ENCODE measurements around the gene NHS.

DNA sequence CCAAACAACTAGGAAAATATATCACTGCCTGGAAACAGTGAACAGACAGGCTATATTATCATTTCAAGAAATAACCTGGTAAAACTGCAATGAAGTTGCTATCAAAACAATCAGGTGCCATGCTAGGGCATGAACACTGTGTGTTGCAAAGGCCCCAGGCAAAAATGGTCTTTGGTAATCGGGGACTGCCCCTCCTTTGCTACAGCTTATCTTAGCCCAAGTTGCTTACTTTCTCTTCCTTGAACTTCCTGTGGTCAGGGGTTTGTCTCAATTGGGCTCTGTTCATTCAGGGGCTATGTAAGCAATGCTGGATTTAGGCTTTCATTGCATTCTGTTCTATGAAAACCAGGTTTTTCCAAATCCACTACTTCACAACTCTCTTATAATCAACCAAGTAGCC lies 392.7 kb downstream of the NHS start:
- TF ChIP-seq, protein P1, sequence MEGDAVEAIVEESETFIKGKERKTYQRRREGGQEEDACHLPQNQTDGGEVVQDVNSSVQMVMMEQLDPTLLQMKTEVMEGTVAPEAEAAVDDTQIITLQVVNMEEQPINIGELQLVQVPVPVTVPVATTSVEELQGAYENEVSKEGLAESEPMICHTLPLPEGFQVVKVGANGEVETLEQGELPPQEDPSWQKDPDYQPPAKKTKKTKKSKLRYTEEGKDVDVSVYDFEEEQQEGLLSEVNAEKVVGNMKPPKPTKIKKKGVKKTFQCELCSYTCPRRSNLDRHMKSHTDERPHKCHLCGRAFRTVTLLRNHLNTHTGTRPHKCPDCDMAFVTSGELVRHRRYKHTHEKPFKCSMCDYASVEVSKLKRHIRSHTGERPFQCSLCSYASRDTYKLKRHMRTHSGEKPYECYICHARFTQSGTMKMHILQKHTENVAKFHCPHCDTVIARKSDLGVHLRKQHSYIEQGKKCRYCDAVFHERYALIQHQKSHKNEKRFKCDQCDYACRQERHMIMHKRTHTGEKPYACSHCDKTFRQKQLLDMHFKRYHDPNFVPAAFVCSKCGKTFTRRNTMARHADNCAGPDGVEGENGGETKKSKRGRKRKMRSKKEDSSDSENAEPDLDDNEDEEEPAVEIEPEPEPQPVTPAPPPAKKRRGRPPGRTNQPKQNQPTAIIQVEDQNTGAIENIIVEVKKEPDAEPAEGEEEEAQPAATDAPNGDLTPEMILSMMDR (IDR thresholded peaks at IDR 0.05), result no peak
- TF ChIP-seq, protein P2, sequence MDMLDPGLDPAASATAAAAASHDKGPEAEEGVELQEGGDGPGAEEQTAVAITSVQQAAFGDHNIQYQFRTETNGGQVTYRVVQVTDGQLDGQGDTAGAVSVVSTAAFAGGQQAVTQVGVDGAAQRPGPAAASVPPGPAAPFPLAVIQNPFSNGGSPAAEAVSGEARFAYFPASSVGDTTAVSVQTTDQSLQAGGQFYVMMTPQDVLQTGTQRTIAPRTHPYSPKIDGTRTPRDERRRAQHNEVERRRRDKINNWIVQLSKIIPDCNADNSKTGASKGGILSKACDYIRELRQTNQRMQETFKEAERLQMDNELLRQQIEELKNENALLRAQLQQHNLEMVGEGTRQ (IDR thresholded peaks at IDR 0.05), result no peak
- no peak for TF ChIP-seq GATA3 (IDR thresholded peaks at IDR 0.05; ENCODE audit: borderline replicate concordance)
- no peak for TF ChIP-seq SREBF2 (IDR thresholded peaks at IDR 0.05)
- TF ChIP-seq MYC (IDR thresholded peaks at IDR 0.05; ENCODE audit: borderline replicate concordance, low read length), result no peak
- no peak for TF ChIP-seq HOXB5 (CRISPR knock-in tag; IDR thresholded peaks at IDR 0.05)

Data from A549 (cell line).